ENCODE results near the gene LTBP2.

LTBP2 gene

GRCh38 chr14:74563233-74563585 lies 48.8 kb downstream of the LTBP2 start:
- no peak overlapping the region for H2AFZ ChIP-seq (ENCODE audit: insufficient read depth, low read length, poor library complexity)

GRCh38 chr14:74562515-74563232 lies 49.4 kb downstream of the LTBP2 start:
- H3K4me1 ChIP-seq (ENCODE audit: control insufficient read depth in 1 of 2, insufficient read depth in 2 of 2, low read length in 2 of 2), result peaks cover 15 to 20% of the 10 kb centered on the region in 2 experiments
- no peak overlapping the region for H3K4me3 ChIP-seq (ENCODE audit: low read depth, low read length)
- no CpG with 5 or more reads among the region's 3 CpGs for WGBS (ENCODE audit: extremely low coverage, insufficient coverage, insufficient read length)

More at GRCh38 chr14:74563233-74563585, 48.8 kb downstream of the LTBP2 start:
- Histone ChIP-seq H2BK120ac (ENCODE audit: insufficient read depth, low read length, poor library complexity) (no peak overlapping the region), H3K79me2 (ENCODE audit: control insufficient read depth, insufficient read depth, low read length, poor library complexity) (peaks cover 3% of the 10 kb centered on the region), H3K4ac (ENCODE audit: low read depth, low read length) (no peak overlapping the region), H3K27me3 (ENCODE audit: insufficient read depth, low read length) (no peaks in the 10 kb centered on the region), H2BK5ac (ENCODE audit: low read depth, low read length, poor library complexity) (no peak overlapping the region), H3K18ac (ENCODE audit: low read length) (no peak overlapping the region), H3K27ac (ENCODE audit: low read depth, low read length) (no peak overlapping the region), H3K4me2 (ENCODE audit: low read length) (no peak overlapping the region), H4K91ac (ENCODE audit: low read depth, low read length) (no peak overlapping the region), H2BK12ac (ENCODE audit: low read length) (no peak overlapping the region), H3K4me3 (ENCODE audit: low read depth, low read length) (no peak overlapping the region), H3K79me1 (ENCODE audit: low read length) (peaks cover 14% of the 10 kb centered on the region), H3K9ac (ENCODE audit: low read length) (no peak overlapping the region), H3K36me3 (ENCODE audit: control insufficient read depth in 1 of 2, insufficient read depth in 2 of 2, low read length in 2 of 2) (no peaks in the 10 kb centered on the region), H4K8ac (ENCODE audit: low read depth, low read length) (no peak overlapping the region), H3K4me1 (ENCODE audit: control insufficient read depth in 1 of 2, insufficient read depth in 2 of 2, low read length in 2 of 2) (peaks cover 17 to 20% of the 10 kb centered on the region in 2 experiments), H3K14ac (ENCODE audit: low read length) (no peak overlapping the region), H2AK5ac (ENCODE audit: low read length) (no peak overlapping the region), H3K23ac (ENCODE audit: low read length) (no peak overlapping the region), H3K9me3 (ENCODE audit: insufficient read depth, low read depth, low read length) (no peaks in the 10 kb centered on the region), H4K12ac (ENCODE audit: low read depth, low read length) (no peak overlapping the region)
- WGBS (ENCODE audit: extremely low coverage, insufficient coverage, insufficient read length), result no CpG with 5 or more reads among the region's 5 CpGs
- DNase-seq, result no peak

GRCh38 chr14:74558655-74559054 lies 53.4 kb downstream of the LTBP2 start:
- H3K36me3 ChIP-seq (ENCODE audit: control insufficient read depth in 1 of 2, insufficient read depth in 2 of 2, low read length in 2 of 2), result no peaks in the 10 kb centered on the region
- no peak overlapping the region for H3K9ac ChIP-seq (ENCODE audit: low read length)
- no peak overlapping the region for H4K8ac ChIP-seq (ENCODE audit: low read depth, low read length)
- H3K4ac ChIP-seq (ENCODE audit: low read depth, low read length), result no peak overlapping the region
- H3K14ac ChIP-seq (ENCODE audit: low read length), result no peak overlapping the region
- H2BK120ac ChIP-seq (ENCODE audit: insufficient read depth, low read length, poor library complexity), result no peak overlapping the region
- no peak overlapping the region for H4K91ac ChIP-seq (ENCODE audit: low read depth, low read length)
- H3K23ac ChIP-seq (ENCODE audit: low read length), result no peak overlapping the region
- no peak overlapping the region for H4K12ac ChIP-seq (ENCODE audit: low read depth, low read length)
- H3K79me1 ChIP-seq (ENCODE audit: low read length), result no peaks in the 10 kb centered on the region
- H3K27me3 ChIP-seq (ENCODE audit: insufficient read depth, low read length), result no peaks in the 10 kb centered on the region
- H2AK5ac ChIP-seq (ENCODE audit: low read length), result no peak overlapping the region
- H3K79me2 ChIP-seq (ENCODE audit: control insufficient read depth, insufficient read depth, low read length, poor library complexity), result no peaks in the 10 kb centered on the region
- peaks cover 3% of the 10 kb centered on the region for H3K9me3 ChIP-seq (ENCODE audit: insufficient read depth, low read depth, low read length)
- no peak overlapping the region for H2AFZ ChIP-seq (ENCODE audit: insufficient read depth, low read length, poor library complexity)
- no peak overlapping the region for H3K18ac ChIP-seq (ENCODE audit: low read length)
- no CpG with 5 or more reads among the region's 1 CpG for WGBS (ENCODE audit: extremely low coverage, insufficient coverage, insufficient read length)
- no peak overlapping the region for H3K27ac ChIP-seq (ENCODE audit: low read depth, low read length)
- H3K4me3 ChIP-seq (ENCODE audit: low read depth, low read length), result no peak overlapping the region
- no peak overlapping the region for H3K4me2 ChIP-seq (ENCODE audit: low read length)
- H2BK12ac ChIP-seq (ENCODE audit: low read length), result no peak overlapping the region
- peaks cover 0 to 7% of the 10 kb centered on the region in 2 experiments for H3K4me1 ChIP-seq (ENCODE audit: control insufficient read depth in 1 of 2, insufficient read depth in 2 of 2, low read length in 2 of 2)
- no peak overlapping the region for H2BK5ac ChIP-seq (ENCODE audit: low read depth, low read length, poor library complexity)
- no peak for DNase-seq

More at GRCh38 chr14:74562515-74563232, 49.4 kb downstream of the LTBP2 start:
- H3K36me3 ChIP-seq (ENCODE audit: control insufficient read depth in 1 of 2, insufficient read depth in 2 of 2, low read length in 2 of 2), result no peaks in the 10 kb centered on the region
- no peak overlapping the region for H2BK5ac ChIP-seq (ENCODE audit: low read depth, low read length, poor library complexity)
- H3K14ac ChIP-seq (ENCODE audit: low read length), result no peak overlapping the region
- no peak overlapping the region for H4K91ac ChIP-seq (ENCODE audit: low read depth, low read length)
- no peak overlapping the region for H3K9ac ChIP-seq (ENCODE audit: low read length)
- no peak overlapping the region for H4K8ac ChIP-seq (ENCODE audit: low read depth, low read length)
- H3K27me3 ChIP-seq (ENCODE audit: insufficient read depth, low read length), result no peaks in the 10 kb centered on the region
- H2AFZ ChIP-seq (ENCODE audit: insufficient read depth, low read length, poor library complexity), result no peak overlapping the region
- no peak overlapping the region for H3K18ac ChIP-seq (ENCODE audit: low read length)
- no peak overlapping the region for H3K4ac ChIP-seq (ENCODE audit: low read depth, low read length)
- H3K79me2 ChIP-seq (ENCODE audit: control insufficient read depth, insufficient read depth, low read length, poor library complexity), result peaks cover 3% of the 10 kb centered on the region
- no peak overlapping the region for H3K27ac ChIP-seq (ENCODE audit: low read depth, low read length)
- H3K9me3 ChIP-seq (ENCODE audit: insufficient read depth, low read depth, low read length), result no peaks in the 10 kb centered on the region
- no peak overlapping the region for H4K12ac ChIP-seq (ENCODE audit: low read depth, low read length)
- no peak overlapping the region for H2BK12ac ChIP-seq (ENCODE audit: low read length)
- no peak overlapping the region for H3K23ac ChIP-seq (ENCODE audit: low read length)
- peak in 1 of 2 donors; percentile 49 for DNase-seq
- H3K4me2 ChIP-seq (ENCODE audit: low read length), result no peak overlapping the region
- H3K79me1 ChIP-seq (ENCODE audit: low read length), result peaks cover 11% of the 10 kb centered on the region
- no peak overlapping the region for H2BK120ac ChIP-seq (ENCODE audit: insufficient read depth, low read length, poor library complexity)
- no peak overlapping the region for H2AK5ac ChIP-seq (ENCODE audit: low read length)

DNA sequence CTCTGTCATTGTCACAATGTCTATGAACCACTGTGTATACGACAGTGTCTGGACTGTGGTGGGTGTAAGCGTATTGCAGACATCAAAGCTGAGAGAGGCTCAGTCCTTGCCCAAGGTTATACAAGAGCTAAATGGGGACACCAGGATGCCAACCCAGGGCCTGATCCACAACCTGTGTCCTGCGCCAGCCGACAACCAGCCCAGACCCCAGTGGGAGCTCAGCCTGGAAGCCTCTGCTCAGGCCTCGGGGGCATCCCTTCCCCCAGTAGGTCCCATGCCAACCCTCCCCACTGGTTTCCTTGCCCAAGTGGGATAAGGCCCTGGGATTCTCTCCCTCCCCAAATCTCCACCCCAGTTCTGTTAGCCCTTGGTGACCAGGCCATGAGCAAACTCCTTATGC lies 54.3 kb downstream of the LTBP2 start:
- WGBS (ENCODE audit: extremely low coverage, insufficient coverage, insufficient read length), result no CpG with 5 or more reads among the region's 5 CpGs
- Histone ChIP-seq H3K9ac (ENCODE audit: low read length) (no peak overlapping the region), H2AK5ac (ENCODE audit: low read length) (no peak overlapping the region), H2BK120ac (ENCODE audit: insufficient read depth, low read length, poor library complexity) (no peak overlapping the region), H3K14ac (ENCODE audit: low read length) (no peak overlapping the region), H3K18ac (ENCODE audit: low read length) (no peak overlapping the region), H4K12ac (ENCODE audit: low read depth, low read length) (no peak overlapping the region), H3K4me2 (ENCODE audit: low read length) (no peak overlapping the region), H4K91ac (ENCODE audit: low read depth, low read length) (no peak overlapping the region), H3K4ac (ENCODE audit: low read depth, low read length) (no peak overlapping the region), H3K4me3 (ENCODE audit: low read depth, low read length) (no peak overlapping the region), H2BK12ac (ENCODE audit: low read length) (no peak overlapping the region), H3K9me3 (ENCODE audit: insufficient read depth, low read depth, low read length) (peaks cover 6% of the 10 kb centered on the region), H2BK5ac (ENCODE audit: low read depth, low read length, poor library complexity) (no peak overlapping the region), H3K27me3 (ENCODE audit: insufficient read depth, low read length) (no peaks in the 10 kb centered on the region), H3K36me3 (ENCODE audit: control insufficient read depth in 1 of 2, insufficient read depth in 2 of 2, low read length in 2 of 2) (no peaks in the 10 kb centered on the region), H3K23ac (ENCODE audit: low read length) (no peak overlapping the region), H3K79me1 (ENCODE audit: low read length) (no peaks in the 10 kb centered on the region), H2AFZ (ENCODE audit: insufficient read depth, low read length, poor library complexity) (no peak overlapping the region), H3K4me1 (ENCODE audit: control insufficient read depth in 1 of 2, insufficient read depth in 2 of 2, low read length in 2 of 2) (peaks cover 0 to 3% of the 10 kb centered on the region in 2 experiments), H3K79me2 (ENCODE audit: control insufficient read depth, insufficient read depth, low read length, poor library complexity) (no peaks in the 10 kb centered on the region), H4K8ac (ENCODE audit: low read depth, low read length) (no peak overlapping the region), H3K27ac (ENCODE audit: low read depth, low read length) (no peak overlapping the region)
- no peak for DNase-seq

All from trophoblast cell (in vitro differentiated cells and primary cell).